HepG2 (cell line): Measurements from ENCODE around the gene ZFHX3.

Experiments
- IKZF1 ChIP-seq: fragments of 450-650 bp; IDR thresholded peaks from 2 replicates; pipeline ENCODE4 v1.7.1; 2016
- KDM1A ChIP-seq: IDR thresholded peaks from 2 replicates; pipeline ENCODE4 v1.6.1; 2016; ENCODE audit warnings: missing compliant biosample characterization
- POLR2AphosphoS5 ChIP-seq: IDR thresholded peaks from 2 replicates; pipeline ENCODE4 v1.6.1; 2012; ENCODE audit warnings: low read depth, low read length
- TRIM22 ChIP-seq: fragments of 450-650 bp; IDR thresholded peaks from 2 replicates; pipeline ENCODE4 v1.6.1; 2017
- ZNF543 ChIP-seq: sonication (generic); formaldehyde crosslinking; IDR thresholded peaks from 2 replicates; pipeline ENCODE4 v1.4.0; 2020; ENCODE audit warnings: mild to moderate bottlenecking, missing genetic modification reagents
- ZNF562 ChIP-seq: sonication (generic); formaldehyde crosslinking; IDR thresholded peaks from 2 replicates; pipeline ENCODE4 v1.8.0; 2022; ENCODE audit warnings: missing genetic modification reagents, borderline replicate concordance
- ZNF629 ChIP-seq: sonication (generic); formaldehyde crosslinking; conservative IDR thresholded peaks from 2 replicates; pipeline ENCODE4 v1.5.0; 2020; ENCODE audit warnings: missing genetic modification reagents

GRCh38 chr16:72819345-72819744 lies 228.6 kb downstream of the ZFHX3 start:
- TF ChIP-seq TRIM22 (no peak), IKZF1 (no peak), ZNF543 (no peak), KDM1A (CRISPR knock-in tag) (no peak), ZNF629 (no peak), ZNF562 (no peak), POLR2AphosphoS5 (no peak)
